TTC549 (cell line): ENCODE results near the gene TUBB.
"Not testable (repeated sequence)": the region's sequence is repeated elsewhere in the genome, so short reads cannot be mapped to it uniquely, and the experiment has no call there.

ENCODE experiments used
- FAIRE-seq: peaks from 2 replicates; lab custom pipeline; 2012; peaks lifted over from hg19 to GRCh38; lab: Jason Lieb, UNC

The TUBB gene

GRCh38 chr6:30719356-30719755 lies 796 bp upstream of the TUBB start:
- no peak for FAIRE-seq

DNA sequence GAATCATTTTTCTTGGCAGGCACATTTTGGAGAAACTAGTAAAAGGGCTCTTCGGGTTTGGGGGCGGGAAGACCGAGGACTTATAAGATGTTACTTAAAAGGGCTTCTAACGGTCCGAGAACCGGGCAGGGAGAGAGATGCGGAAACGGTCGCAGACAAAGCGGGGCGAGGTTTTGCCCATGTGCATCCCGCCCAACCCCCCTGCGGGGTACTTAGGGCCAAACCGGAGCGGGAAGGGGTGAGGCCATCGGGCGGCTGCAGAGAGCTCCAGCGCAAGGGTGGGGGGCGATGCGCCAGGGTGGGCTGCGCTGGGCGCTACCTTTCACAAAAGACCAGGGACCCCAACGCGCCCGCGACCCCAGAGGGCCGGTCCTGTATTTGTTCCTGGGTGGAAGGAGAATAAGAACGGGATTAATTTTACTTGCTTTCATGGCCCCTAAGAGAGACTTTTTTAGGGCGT lies 616 bp downstream of the TUBB start:
- no peak for FAIRE-seq

- no peak for FAIRE-seq
Measured at GRCh38 chr6:30721198-30722024, 1.3 kb downstream of the TUBB start.

DNA sequence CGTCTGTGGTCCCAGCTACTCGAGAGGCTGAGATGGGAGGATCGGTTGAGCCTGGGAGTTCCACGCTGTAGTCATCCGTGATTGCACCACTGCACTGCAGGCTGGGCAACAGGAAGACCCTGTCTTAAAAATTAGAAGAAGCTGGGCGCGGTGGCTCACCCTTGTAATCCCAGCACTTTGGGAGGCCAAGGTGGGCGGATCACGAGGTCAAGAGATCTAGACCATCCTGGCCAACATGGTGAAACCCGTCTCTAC lies 1.8 kb downstream of the TUBB start:
- FAIRE-seq: not testable (repeated sequence)

DNA sequence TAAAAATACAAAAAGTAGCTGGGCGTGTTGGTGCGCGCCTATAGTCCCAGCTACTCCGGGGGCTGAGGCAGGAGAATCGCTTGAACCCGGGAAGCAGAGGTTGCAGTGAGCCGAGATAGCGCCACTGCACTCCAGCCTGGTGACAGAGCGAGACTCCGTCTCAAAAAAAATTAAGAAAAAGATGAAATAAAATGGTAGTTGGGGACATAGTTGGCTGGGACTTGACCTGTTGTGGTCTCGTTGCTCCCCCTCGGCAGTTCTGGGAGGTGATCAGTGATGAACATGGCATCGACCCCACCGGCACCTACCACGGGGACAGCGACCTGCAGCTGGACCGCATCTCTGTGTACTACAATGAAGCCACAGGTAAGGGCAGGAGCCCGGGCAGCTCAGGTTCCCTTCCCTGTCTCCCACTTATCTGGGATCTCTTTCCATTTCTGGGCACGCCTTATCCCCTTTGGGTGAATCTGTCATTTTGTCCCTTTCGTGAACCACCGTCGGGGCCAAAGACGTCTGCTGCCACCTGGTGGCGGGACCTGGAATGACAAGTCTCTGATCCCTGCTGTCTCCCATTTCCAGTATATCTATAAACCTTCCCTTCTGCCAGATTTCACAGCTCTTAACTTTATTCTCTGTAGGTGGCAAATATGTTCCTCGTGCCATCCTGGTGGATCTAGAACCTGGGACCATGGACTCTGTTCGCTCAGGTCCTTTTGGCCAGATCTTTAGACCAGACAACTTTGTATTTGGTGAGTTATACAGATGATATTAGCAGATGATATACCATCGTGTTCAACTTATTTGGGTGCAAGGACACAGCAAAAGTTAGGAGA lies 2.3 kb downstream of the TUBB start:
- no peak for FAIRE-seq

DNA sequence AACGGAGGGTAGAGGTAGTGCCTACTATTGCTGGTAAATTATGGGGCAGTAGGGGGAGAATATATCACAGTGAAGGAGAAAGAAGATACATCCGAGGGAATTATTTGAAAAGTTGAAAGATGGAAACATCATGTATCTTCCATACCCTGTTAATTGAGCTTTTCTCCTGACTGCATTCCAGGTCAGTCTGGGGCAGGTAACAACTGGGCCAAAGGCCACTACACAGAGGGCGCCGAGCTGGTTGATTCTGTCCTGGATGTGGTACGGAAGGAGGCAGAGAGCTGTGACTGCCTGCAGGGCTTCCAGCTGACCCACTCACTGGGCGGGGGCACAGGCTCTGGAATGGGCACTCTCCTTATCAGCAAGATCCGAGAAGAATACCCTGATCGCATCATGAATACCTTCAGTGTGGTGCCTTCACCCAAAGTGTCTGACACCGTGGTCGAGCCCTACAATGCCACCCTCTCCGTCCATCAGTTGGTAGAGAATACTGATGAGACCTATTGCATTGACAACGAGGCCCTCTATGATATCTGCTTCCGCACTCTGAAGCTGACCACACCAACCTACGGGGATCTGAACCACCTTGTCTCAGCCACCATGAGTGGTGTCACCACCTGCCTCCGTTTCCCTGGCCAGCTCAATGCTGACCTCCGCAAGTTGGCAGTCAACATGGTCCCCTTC lies 3.1 kb downstream of the TUBB start:
- not testable (repeated sequence) for FAIRE-seq

DNA sequence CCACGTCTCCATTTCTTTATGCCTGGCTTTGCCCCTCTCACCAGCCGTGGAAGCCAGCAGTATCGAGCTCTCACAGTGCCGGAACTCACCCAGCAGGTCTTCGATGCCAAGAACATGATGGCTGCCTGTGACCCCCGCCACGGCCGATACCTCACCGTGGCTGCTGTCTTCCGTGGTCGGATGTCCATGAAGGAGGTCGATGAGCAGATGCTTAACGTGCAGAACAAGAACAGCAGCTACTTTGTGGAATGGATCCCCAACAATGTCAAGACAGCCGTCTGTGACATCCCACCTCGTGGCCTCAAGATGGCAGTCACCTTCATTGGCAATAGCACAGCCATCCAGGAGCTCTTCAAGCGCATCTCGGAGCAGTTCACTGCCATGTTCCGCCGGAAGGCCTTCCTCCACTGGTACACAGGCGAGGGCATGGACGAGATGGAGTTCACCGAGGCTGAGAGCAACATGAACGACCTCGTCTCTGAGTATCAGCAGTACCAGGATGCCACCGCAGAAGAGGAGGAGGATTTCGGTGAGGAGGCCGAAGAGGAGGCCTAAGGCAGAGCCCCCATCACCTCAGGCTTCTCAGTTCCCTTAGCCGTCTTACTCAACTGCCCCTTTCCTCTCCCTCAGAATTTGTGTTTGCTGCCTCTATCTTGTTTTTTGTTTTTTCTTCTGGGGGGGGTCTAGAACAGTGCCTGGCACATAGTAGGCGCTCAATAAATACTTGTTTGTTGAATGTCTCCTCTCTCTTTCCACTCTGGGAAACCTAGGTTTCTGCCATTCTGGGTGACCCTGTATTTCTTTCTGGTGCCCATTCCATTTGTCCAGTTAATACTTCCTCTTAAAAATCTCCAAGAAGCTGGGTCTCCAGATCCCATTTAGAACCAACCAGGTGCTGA lies 3.9 kb downstream of the TUBB start:
- not testable (repeated sequence) for FAIRE-seq

GRCh38 chr6:30724906-30725667 lies 4.9 kb downstream of the TUBB start:
- no peak for FAIRE-seq

DNA sequence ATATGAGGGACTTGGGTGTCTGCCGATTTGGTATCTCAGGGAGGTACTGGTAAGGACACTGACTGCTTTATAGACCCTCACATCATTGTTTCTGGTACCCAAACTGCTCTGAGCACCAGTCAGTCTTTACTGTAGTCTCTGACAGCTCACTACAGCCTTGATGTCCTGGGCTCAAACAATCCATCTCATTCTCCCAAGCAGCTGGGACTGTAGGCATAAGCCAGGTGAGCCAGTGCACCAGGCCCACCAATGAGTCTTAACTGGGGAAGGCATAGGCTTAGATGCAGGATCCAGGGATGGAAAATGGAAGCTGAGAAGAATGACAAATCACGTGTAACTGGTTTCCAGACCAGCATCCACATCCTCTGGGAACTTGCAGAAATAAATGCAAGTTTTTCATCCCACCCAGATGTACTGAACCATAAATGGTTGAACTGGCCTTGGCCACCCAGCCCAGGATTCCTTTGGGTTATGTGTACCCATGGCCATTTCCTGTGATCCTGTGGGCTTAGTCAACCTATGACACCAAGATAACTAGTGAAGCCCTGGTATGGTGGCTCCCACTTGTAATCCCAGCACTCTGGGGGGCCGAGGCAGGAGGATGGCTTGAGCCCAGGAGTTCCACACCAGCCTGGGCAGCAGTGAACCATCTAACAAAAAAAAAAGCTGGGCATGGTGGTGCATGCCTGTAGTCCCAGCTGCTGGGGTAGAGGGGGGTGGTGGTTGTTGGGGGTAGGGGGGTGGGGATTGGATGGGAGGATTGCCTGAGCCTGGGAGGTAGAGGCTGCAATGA lies 5.8 kb downstream of the TUBB start:
- no peak for FAIRE-seq

GRCh38 chr6:30726506-30727413 lies 6.6 kb downstream of the TUBB start:
- no peak for FAIRE-seq

- no peak for FAIRE-seq
Measured at GRCh38 chr6:30727920-30728553, 7.9 kb downstream of the TUBB start.

DNA sequence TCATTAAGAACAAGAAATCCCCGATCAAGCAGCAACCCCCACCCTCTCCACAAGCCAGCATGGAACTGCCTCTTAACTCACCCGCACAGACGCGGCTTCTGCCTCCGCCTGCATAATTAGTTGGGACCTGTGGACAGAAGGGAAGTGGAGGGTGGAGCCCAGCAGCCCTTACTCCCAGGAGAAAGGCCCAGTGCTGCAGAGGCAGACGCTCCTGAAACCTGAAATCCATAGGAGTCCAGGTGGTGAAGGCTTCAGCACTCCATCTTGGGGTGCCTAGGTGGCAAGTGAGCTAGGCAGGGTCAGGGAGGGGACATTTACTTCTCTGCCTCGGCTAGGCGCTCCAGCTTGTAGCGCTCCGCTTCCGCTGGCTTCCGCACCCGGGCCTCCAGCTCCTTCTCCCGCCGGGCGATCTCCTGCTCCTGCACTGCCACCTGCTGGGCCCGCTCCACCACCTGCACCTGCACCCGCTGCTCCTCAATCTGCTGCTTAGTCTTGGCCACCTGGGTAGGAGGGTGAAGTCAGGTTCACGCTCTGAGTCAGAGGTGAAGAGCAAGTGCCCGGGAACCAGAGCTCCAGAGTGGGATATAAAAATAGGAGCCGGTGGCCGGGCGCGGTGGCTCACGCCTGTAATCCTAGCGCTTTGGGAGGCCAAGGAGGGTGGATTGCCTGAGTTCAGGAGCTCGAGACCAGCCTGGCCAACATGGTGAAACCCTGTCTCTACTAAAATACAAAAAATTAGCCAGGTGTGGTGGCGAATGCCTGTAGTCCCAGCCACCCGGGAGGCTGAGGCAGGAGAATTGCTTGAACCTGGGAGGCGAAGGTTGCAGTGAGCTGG lies 10.7 kb downstream of the TUBB start:
- no peak for FAIRE-seq

GRCh38 chr6:30732237-30732943 lies 12.2 kb downstream of the TUBB start:
- no peak for FAIRE-seq

GRCh38 chr6:30735668-30736314 lies 15.6 kb downstream of the TUBB start:
- FAIRE-seq: no peak

DNA sequence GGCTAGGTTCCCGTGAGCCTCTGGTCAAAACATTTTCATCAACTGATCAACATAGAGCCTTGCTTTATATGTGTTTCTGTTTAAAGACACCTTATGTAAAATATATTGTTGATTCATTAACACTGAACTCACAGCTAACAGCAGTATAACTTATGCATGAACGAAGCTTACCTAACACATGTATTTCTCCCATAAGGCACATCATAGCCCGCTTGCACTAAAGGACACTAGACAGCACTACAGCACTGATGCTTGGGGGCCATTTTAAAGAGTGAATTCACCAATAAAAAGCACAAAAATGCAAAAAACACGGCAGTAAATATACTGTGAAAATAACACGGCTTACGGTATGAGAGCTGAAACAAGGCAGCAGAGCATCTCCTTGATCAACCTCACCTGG lies 18.4 kb downstream of the TUBB start:
- FAIRE-seq: no peak

DNA sequence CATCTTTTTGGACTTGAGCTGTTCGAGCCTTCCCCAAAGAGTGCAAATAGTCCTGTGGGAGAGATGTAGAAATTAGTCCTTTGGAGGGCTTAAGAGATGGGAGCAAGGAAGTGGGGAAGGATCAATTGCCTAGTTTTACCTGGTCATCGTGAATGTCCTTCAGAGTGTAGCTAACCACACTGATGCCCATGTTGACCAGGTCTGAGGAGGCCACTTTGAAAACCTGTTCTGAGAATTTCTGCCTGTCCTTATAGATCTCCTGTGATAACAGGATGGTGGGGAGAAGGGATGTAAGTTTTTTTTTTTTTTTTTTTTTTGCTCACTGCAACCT lies 20.4 kb downstream of the TUBB start:
- no peak for FAIRE-seq
